Amniotic epithelial cell (primary cell): ENCODE results near the gene LRP3.

Experiments
- DNase-seq: peaks from one replicate; pipeline ENCODE4 v3.0.0-alpha.2; 2010; ENCODE audit warnings: low read depth

The LRP3 gene

DNA sequence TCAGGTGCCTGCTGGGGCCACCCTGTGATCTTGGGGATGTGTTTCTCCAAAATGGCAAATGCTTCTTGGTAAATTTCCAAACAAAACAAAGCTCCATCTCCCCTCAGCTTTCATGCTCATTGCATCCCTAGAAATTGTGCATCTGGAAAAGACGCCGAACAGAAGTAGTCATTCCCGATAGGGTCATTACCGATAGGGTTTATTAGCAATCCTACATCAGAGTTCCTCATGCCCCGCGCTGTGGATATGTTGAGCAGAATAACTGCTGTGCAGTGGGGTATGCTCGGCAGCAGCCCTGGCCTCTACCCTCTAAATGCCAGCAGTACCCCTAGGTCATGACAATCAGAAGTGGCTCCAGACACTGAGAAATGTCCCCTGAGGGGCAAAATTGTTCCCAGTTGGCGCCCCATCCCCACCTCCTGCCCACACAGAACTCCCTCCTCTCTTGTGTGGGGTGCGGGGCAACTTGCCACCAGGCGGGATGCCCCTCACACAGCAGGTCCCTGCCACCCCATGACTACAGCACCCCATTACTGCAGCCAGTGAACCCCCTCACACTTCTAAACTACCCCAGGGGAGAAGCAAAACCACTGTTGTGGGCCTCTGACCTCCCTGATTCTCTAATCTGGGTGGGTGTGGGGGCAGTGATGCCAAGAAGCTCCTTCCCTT lies 44.5 kb downstream of the LRP3 start:
- no peak for DNase-seq

DNA sequence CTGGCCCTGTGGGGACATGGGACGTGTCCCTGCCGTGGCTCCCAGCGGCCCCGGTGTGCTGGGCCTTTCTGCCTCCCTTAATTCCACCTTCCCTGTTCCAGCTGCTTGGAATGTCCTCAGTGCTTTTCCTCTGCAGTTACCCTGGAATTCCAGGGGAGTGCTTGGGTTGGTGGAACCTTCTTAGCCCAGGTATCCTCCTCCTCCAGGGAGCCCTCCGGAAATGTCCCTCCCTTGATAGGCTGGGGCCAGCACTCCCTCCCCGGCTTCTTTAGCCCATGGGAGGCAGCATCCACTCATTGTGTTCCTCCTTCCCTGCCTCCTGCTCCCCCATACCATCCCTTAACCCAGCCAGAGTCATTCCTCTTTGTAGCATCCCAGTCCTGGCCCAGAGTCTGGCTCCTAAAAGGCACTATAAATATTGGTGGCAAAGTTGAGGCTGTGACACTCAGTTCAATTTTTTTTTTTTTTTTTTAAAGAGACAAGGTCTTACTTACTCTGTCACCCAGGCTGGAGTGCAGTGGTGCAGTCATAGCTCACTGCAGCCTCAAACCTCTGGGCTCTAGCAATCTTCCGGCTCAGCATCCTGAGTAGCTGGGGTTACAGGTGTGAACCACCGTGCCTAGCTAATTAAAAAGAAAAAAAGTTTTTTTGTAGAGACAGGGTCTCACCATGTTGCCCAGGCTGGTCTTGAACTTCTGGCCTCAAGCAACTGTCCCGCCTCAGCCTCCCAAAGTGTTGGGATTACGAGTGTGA lies 45.3 kb downstream of the LRP3 start:
- DNase-seq: no peak

DNA sequence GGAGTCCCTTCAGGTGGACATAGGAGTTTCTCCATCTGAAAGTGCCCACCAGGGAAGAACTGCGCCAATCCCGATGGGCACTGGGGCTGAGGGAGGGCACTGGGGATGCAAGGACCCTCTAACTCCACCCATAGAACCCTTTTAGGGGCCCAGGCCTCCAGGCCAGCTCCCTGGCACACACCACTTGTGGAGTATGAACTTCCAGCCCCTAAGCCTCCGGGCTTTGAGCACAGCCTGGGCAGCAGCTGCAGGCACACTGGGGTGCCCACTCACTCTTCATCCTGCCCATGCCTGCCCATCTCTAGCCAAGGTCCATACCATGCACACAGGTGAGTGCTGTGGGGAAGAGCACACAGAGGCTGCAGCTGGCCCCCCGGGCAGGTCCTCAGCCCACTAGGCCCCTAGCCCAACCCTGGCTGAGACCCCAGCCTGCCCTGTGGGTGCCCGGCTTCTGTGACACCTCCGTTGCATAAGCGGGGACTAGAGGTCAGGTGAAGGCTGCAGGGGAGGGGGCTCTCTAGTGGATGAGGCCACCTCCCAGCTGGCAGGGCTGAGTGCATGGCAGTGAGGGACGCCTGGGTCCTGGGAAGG lies 46.1 kb downstream of the LRP3 start:
- no peak for DNase-seq

DNA sequence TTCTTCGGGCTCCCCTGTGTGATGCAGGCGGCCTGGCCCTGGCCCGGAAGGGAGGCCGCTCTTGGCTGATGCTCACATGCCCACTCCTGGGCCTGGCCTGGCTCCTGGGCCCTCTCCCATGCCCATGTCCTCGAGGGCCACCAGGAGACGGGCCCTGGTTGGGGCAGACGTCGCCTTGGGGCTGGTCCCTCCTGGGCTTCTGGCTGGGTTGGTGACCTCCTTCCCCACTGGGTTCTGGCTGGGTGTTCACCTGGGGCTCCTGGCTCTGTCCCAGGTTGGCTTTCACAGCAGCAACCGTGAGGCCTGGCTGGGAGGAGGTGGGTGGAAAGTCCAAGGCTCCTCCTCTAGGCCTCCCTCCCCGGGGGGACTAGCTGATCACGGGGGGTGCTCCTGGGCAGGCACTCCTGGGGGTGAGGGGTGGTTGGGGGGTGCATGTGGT lies 47.0 kb downstream of the LRP3 start:
- no peak for DNase-seq

DNA sequence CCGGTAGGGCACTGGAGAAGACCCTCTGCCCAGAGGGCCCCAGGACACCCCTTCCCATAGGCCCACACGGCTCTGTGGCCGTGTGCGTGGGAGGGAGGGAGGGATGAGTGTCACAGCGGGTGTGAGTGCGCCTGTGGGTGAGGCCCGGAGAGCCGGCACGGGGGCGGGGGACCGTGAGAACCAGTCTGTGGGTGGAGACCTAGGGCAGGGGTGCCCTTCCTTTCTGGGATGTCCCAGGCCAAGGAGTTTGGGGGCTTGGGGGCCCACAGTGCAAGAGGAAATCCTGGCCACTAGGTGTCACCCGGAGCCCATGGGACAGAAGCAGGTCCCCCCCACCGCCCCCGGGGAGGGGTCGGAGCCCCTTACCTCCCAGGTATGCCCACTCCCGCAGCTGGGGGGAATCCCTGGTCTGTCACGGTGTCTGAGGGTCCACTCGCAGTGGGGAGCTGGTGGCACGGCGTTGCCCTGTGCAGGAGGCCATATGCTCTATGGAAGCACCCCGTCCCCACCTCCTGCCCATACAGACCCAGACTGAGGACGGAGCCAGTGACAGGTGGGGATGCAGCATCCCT lies 47.5 kb downstream of the LRP3 start:
- DNase-seq: no peak

DNA sequence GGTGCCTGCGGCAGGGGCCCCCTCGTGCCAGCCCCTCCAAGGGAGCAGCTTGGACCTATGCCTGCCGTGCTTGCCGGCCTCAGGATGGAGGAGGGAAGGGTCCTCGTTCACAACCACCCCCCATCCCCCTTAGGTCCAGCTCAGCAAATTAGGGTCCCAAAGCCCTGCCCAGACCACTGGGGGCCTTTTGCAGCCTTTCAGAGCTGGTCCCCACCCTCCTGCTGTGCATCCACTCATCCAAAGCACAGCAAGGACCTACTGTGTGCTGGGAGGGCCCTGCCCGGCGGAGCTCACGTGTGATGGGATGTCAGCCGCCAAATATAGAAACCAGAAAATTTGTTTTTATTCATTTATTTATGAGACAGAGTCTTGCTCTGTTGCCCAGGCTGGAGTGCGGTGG lies 48.0 kb downstream of the LRP3 start:
- no peak for DNase-seq

DNA sequence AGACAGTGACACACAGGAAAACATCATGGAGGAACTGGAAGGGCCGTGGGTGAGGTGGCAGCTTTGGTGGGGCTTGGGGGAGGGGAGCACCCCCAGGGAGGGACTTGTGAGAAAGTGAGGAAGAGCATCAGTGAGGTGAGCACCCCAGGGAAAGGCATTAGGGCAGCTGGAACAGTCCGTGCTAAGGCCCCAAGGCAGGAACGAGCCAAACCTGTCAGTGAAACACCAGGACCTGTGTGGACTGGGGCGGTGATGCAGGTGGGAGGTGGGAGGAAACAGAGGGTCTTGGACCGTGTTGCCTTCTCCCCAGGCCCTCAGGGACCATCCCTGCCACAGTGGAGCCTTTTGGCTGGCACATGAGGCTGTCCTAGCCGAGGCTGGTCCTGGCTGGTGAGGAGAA lies 48.8 kb downstream of the LRP3 start:
- DNase-seq: no peak

DNA sequence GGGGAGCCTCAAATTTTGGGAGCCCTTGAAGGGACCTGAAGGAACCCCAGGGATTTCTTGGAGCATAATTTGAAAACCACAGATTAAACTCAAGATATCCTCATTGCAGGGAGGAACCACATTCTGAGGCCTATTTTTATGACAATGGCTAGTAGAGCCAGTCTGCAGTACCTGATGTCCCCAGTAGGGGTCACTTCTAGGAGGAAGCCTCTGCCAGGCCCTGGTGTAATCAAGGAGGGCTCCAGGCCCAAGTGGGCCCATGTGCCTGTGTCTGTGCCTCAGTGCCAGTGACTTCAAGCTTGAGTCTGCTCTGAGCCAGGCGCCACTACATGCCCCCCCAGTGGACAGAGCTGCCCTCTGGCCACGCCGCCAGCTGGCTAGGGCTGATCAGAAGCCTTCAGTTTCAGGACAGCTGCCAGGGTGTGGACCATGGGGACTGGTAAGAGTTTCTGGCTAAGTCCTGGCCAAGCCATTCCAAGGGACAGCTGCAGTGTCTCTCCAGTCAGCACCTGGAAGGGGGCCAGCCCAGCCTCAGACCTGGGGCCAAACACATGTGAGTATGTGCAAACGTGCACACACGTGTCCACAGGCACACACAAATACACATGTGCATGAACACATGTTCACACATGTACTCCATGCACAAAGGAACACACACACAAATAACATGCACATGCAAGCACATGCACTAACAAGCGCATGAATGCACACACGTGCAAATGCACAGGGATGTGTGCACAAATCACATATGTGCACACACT lies 52.0 kb downstream of the LRP3 start:
- no peak for DNase-seq

DNA sequence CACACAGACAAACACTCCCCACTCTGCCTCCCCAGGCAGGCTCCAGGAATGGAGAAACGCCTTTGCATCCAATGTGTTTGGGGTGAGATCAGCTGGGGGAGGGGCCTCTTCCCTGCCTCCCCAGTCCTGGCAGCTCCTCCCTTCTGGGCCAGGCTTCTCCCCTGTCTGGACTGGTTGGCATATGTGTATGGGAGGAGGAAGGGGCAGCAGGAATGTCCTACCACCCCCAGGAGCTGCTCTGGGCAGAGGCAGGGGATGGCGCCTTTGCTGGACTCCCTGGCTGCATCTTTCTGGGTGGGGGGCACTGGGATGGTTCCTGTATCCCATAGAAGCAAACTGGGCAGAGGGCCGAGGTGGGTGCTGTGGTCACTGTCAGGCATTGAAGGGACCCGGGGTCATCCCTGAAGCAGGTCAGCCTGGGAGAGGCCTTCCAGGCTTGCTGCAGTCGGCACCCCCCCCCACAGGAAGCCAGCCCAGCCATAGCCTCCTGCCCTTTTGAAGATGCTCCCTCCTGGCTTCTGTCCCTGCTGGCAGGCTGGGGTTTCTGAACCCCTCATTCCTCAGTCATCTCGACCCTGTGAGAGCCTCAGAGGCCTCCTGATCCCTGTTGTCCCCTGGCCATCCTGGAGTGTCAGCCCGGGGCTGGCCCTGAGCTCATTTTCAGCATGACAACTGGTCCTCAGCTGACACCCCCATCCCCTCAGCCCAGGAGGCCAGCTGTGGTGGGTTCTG lies 52.7 kb downstream of the LRP3 start:
- DNase-seq: no peak

DNA sequence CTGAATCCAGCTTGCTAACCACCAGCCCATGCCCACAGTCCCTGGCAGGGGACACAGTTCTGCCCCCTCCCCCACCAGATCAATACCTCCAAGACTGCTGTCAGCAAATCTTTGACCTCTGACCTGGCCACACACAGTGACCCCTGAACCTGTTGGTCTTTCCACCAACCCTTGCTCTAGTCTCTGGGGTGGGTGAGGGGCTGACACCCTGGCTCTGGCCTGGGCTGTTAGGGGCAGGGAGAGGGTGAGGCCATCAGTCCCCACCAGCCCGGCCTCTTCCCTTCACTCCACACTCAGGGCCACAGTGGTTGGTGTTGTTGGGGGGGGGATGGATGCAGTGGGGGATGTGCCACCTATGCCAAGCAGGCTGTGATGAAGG lies 53.3 kb downstream of the LRP3 start:
- no peak for DNase-seq

DNA sequence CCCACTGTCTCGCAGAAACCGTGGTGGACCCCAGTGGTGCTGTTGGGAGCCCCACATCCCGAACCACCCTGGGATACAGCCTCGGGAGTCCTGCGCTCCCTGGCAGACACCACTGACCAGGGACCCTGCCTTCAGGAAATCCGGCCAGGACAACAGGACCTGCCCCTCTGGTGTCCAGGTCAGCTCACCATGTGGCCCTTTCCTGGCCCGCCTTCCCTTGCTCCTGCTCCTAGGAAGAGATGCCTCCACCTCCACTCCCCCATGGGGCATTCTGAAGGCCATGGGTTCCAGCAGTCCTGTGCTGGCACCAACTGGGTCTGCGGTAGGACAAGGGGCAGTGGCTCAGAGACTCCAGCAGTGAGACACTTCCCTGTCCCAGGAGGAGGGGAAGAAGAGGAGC lies 54.0 kb downstream of the LRP3 start:
- no peak for DNase-seq

DNA sequence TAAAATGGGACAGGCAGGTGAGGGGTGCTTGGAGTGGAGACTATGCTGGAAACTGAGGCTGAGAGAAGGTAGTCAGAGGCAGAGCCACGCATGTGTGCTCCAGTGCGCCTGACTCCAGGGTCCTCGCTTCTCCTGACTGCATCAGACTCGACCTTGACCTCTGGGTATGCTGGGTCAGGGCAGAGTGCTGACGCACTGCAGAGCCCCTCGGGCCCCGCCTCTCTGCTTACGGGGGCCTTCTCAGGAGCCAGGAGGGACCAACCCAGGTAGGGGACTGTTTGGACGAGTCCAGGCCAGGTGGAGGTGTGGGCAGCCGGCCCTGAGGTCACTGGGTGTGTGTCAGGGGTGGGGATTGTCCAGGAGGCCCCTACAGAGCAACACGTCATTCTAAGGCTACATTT lies 54.4 kb downstream of the LRP3 start:
- DNase-seq: no peak

DNA sequence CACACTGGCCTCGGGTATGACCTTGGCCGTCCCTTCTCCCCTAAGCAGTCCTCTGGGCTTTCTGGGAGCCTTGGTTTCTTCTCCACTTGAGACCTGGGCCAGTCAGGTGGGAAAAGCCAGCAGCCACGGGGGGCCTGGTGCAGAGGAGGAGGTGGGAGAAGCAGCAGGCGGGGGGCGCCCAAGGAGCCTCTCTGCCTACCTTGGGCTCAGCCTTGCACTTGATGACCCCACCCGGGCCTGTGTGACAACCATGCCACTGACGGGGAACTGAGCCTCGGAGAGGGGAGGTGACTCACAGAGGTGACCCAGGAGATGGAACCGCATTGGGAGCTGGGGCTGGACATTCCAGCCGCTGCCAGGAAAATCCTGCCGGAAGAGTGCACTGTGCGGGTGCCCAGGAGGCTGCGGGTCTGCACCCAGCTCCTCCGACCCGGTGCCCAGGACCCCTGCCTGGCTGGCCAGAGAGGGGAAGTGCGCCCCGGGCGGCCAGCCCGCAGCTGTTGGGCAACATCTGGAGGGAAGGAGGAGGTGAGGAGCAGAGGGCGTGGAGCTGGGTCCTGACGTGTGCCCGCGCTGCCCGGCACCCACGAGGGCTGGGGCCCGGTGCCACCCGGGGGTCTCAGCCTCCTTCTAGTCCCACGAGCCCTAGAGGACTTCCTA lies 55.0 kb downstream of the LRP3 start:
- DNase-seq: no peak

DNA sequence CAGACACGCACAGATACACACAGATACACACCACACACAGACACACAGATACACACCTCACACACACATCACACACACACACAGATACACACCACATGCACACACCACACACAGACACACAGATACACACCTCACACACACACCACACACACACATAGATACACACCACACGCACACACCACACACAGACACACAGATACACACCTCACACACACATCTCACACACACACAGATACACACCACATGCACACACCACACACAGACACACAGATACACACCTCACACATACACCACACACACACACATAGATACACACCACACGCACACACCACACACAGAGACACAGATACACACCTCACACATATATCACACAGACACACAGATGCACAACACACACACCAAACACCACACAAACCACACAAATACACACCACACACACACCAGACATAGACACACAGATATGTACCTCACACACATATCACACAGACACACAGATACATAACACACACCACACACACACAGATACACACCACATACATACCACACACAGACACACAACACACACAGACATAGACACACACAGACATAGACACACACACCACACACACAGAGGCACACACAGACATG lies 55.7 kb downstream of the LRP3 start:
- DNase-seq: no peak

DNA sequence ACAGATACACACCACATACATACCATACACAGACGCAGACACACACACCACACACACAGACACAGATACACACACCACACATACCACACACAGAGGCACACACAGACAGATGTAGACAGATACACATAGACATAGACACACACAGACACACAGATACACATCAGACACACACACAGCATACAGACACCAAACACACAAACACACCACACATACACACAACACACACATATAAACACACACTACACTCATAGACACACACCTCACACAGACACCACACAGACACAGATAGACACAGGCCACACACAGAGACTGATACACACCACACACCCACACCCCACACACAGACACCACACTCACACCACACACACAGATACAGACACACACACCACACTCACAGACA lies 56.4 kb downstream of the LRP3 start:
- DNase-seq: no peak

DNA sequence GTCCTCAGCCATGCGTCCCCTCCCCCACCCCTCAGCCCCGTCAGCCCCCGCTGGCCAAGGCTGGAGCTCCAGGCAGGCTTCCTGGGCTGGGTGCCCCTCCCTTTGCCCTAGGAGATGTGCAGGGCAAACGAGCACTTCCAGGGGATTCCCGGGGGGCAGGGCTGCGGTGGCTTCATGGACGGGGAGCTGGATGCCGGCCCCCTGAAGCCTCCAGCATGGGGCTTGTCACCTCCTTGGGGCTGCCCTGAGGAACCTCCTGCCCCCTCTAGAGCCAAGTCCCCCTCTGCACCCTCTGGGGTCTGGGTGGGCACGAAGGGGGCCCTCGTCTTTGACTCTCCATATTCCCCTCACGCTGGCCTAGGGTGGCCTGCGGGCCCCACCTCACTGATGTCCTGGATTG lies 56.9 kb downstream of the LRP3 start:
- no peak for DNase-seq

DNA sequence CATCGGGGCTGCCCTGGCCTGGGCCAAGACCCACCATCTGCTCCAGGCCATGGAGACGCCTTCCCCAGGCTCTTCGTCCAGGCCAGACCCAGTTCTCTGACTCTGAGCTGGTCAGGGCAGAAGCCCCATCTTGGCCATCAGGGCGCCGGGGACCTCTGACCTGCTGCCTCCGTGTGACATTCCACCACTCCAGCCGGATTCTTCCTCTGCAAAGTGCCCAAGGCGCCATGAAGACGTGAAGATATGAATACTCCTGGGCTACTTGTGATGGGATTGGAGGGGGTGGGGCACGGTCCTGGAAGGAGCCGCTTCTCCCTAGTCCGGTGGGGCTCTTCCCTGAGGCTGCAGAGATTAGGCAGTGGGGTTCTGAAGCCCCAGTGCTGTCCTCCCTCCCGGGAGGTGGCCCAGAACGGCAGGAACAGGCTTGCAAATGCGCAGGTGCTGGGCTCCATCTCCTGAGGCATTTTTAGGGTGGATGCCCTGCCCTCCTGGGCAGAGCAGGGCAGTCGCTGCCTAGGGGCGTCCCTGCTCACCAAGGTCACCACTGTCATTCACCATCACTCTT lies 57.5 kb downstream of the LRP3 start:
- no peak for DNase-seq

DNA sequence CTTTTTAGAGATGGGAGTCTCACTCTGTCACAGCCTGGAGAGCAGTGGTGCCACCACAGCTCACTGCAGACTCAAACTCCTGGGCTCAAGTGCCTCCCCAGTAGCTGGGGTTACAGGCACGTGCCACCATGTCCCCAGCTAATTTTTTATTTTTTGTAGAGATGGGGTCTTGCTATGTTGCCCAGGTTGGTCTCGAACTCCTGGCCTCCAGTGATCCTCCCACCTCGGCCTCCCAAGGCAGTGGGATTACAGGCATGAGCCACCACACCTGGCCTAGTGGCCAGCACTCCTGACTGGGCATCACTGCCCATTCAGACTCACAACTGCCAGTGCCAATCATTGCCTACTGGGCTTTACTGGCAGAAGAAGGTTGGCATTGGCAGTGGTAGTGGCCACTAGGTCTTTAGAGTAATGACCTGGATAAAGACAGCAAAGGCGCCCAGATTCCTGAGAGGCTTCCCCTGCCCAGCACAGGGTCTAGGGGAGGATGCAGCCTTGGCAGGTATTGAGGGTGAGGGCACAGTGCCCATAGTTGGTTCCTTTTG lies 58.4 kb downstream of the LRP3 start:
- DNase-seq: no peak

DNA sequence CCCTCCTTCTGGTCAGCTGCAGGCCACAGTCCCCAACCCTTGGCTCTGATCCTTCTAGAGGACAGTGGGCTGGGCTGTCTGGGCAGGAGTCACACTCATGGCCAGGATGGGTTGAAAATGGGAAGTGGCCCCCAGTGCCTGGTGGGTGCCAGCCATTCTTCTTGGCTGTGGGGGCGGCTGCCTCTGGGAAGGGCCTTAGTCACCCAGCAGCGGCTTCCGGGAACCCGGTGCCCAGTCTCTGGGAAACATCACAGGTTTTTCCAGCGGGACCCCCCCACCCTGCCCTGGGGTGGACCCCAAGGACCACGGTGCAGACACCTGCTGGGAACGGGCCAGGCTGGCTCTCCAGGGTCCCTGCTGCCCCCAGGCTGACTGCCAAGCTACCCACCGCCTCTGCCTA lies 58.8 kb downstream of the LRP3 start:
- DNase-seq: no peak

DNA sequence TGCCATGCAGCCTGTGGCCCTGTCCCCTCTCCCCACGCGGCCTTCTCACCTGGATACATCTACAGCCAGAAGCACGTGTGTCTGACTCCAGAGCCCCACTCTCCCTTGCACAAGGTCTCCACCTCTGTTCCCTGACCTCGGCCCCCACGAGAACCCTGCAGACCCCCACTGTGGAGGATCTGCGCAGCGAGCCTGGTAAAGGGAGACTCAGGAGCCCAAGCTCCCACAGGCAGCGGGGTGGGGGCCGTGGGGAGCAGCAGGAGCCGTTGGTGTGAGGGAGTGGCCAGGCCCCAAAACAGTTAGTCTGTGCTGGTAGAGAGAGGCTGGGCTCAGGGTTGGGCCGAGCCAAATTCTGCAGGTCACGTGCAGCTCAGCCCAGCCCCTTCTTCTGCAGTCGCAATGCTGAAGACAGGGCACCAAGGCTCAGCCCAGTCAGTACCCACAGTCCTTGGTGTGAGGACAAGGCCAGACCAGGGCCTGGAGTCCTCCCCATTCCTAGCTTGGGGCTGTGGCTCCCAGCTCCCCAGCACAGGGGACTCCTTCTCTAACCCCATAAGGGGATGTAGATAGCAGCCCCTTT lies 60.2 kb downstream of the LRP3 start:
- no peak for DNase-seq
